Endothelial cell of umbilical vein (primary cell): ENCODE results near the gene ALKBH5. TPM values are rescaled to one million over a fixed set of nuclear protein-coding genes. Genes with fewer than 3 reads are reported as not detected.

ENCODE experiments used
- BruUV-seq: library from RNA; stranded (reverse); fragments of 400-500 nt; replicated peaks from 2 replicates; lab custom pipeline; 2021; lab: Mats Ljungman, UMichigan
- CTCF ChIA-PET: fragments of 300-600, 350-600 bp; sonication (Branson Sonifier 250); formaldehyde crosslinking; loops from one replicate; lab custom pipeline; 2021; ENCODE audit warnings: antibody characterized with exemption, inconsistent platforms; lab: Charles Lee
- POLR2A ChIA-PET: fragments of 300-600, 350-600 bp; sonication (Branson Sonifier 250); formaldehyde crosslinking; loops from one replicate; lab custom pipeline; 2021; ENCODE audit warnings: antibody characterized with exemption, inconsistent platforms; lab: Charles Lee
- DNase-seq: peaks from one replicate; pipeline ENCODE4 v3.0.0-alpha.2; 2011; ENCODE audit warnings: low read depth, low spot score
- FAIRE-seq: peaks from 2 replicates; lab custom pipeline; 2011; peaks lifted over from hg19 to GRCh38; lab: Jason Lieb, UNC
- H2AFZ ChIP-seq: 2 replicates; pipeline ENCODE4 v1.6.0; 2012; ENCODE audit warnings: low read depth, low read length, control low read depth, inconsistent platforms
- H3K27ac ChIP-seq: 2 replicates; pipeline ENCODE4 v1.5.1; 2011; ENCODE audit warnings: low read depth, mild to moderate bottlenecking, control low read depth, low read length, moderate library complexity; ENCODE audit not compliant: insufficient read depth
- H3K27me3 ChIP-seq, 2 experiments: 2 replicates each; pipeline versions ENCODE4 v1.6.0 to v1.6.1; 2011; ENCODE audit warnings: low read length in 2 of 2, mixed read lengths in 1 of 2; ENCODE audit not compliant: control insufficient read depth in 2 of 2, insufficient read depth in 2 of 2
- H3K36me3 ChIP-seq, 2 experiments: 2 replicates in 1 of 2; 3 replicates in 1 of 2; pipeline ENCODE4 v1.5.1; 2011; ENCODE audit warnings: low read length in 2 of 2, mild to moderate bottlenecking in 1 of 2, moderate library complexity in 1 of 2; ENCODE audit not compliant: control insufficient read depth in 2 of 2, insufficient read depth in 2 of 2; ENCODE audit errors: extremely low read depth in 1 of 2
- H3K4me1 ChIP-seq: 3 replicates; pipeline ENCODE4 v1.5.1; 2011; ENCODE audit warnings: mild to moderate bottlenecking, low read length; ENCODE audit not compliant: control insufficient read depth, insufficient read depth; ENCODE audit errors: extremely low read depth
- H3K4me2 ChIP-seq: 2 replicates; pipeline ENCODE4 v1.6.1; 2011; ENCODE audit warnings: low read length, control low read depth, mixed read lengths; ENCODE audit not compliant: insufficient read depth
- H3K4me3 ChIP-seq, 3 experiments: fragments of 200-600 bp in 1 of 3; sonication (generic), shearing (Covaris generic) in 1 of 3; replicated peaks in 1 of 3; 2 replicates each; pipeline ENCODE4 v1.5.1; 2011 to 2016; ENCODE audit warnings: control low read depth in 3 of 3, low read length in 3 of 3, mild to moderate bottlenecking in 2 of 3, inconsistent platforms in 1 of 3, low read depth in 1 of 3, moderate library complexity in 1 of 3; ENCODE audit not compliant: insufficient read depth in 1 of 3
- H3K79me2 ChIP-seq: 2 replicates; pipeline ENCODE4 v1.6.0; 2012; ENCODE audit warnings: low read length, inconsistent platforms; ENCODE audit not compliant: control insufficient read depth, insufficient read depth
- H3K9ac ChIP-seq: replicated peaks from 2 replicates; pipeline ENCODE3; 2011; ENCODE audit warnings: low read length, control low read depth; ENCODE audit not compliant: insufficient read depth; ENCODE audit errors: extremely low read depth
- H3K9me1 ChIP-seq: replicated peaks from 3 replicates; pipeline ENCODE4 v1.6.0; 2011; ENCODE audit warnings: mild to moderate bottlenecking, low read length; ENCODE audit not compliant: control insufficient read depth, insufficient read depth; ENCODE audit errors: extremely low read depth
- H3K9me3 ChIP-seq: replicated peaks from 2 replicates; pipeline ENCODE4 v1.5.1; 2012; ENCODE audit warnings: low read length, inconsistent platforms; ENCODE audit not compliant: control insufficient read depth, insufficient read depth
- H4K20me1 ChIP-seq: replicated peaks from 2 replicates; pipeline ENCODE3; 2011; ENCODE audit warnings: mild to moderate bottlenecking, low read length; ENCODE audit not compliant: control insufficient read depth, insufficient read depth; ENCODE audit errors: extremely low read depth
- EZH2 ChIP-seq: IDR thresholded peaks from 2 replicates; pipeline ENCODE4 v1.6.1; 2012; ENCODE audit warnings: borderline replicate concordance, low read depth, mild to moderate bottlenecking, moderate library complexity, low read length, inconsistent platforms; ENCODE audit not compliant: severe bottlenecking
- FOS ChIP-seq: IDR thresholded peaks from 2 replicates; pipeline ENCODE4 v1.6.1; 2011; ENCODE audit warnings: mild to moderate bottlenecking, low read length, moderate library complexity, borderline replicate concordance; ENCODE audit not compliant: insufficient read depth
- GATA2 ChIP-seq: IDR thresholded peaks from 2 replicates; pipeline ENCODE4 v1.7.0; 2011; ENCODE audit warnings: low read depth, mild to moderate bottlenecking, moderate library complexity, mixed read lengths, low read length; ENCODE audit not compliant: insufficient read length, insufficient read depth
- JUN ChIP-seq: IDR thresholded peaks from 2 replicates; pipeline ENCODE4 v1.6.1; 2011; ENCODE audit warnings: borderline replicate concordance, low read depth; ENCODE audit not compliant: insufficient read length, insufficient read depth
- MYC ChIP-seq: IDR thresholded peaks from one replicate; pipeline ENCODE4 v1.6.1; 2011; ENCODE audit warnings: mild to moderate bottlenecking, low read depth, low read length
- POLR2A ChIP-seq: IDR thresholded peaks from 2 replicates; pipeline ENCODE4 v1.6.1; 2012; ENCODE audit warnings: low read depth, mild to moderate bottlenecking, control low read depth, low read length
- POLR2AphosphoS5 ChIP-seq: IDR thresholded peaks from 2 replicates; pipeline ENCODE4 v1.6.1; 2012; ENCODE audit warnings: low read depth, mild to moderate bottlenecking, control low read depth, low read length, moderate library complexity; ENCODE audit not compliant: insufficient read depth
- dilution Hi-C: fragments of 300-500 bp; cut with MboI; formaldehyde crosslinking; loops from one replicate; pipeline ENCODE4 v1.15.0; 2019; ENCODE audit warnings: low sequenced_read_pairs; ENCODE audit not compliant: extremely low pct_ligation_motif_present
- intact Hi-C: fragments of 100-400 bp; cut with micrococcal nuclease; formaldehyde crosslinking; loops from one replicate; pipeline ENCODE4 v1.10.0; 2022
- polyA plus RNA-seq, 4 experiments: library from polyadenylated mRNA; depleted of rRNA in 3 of 4; stranded (reverse) in 3 of 4; unstranded in 1 of 4; fragments of >200 nt; gene quantifications; 2 replicates each; pipeline versions ENCODE4 v1.2.1 to v1.2.3, GENCODE V29; 2011 to 2012; ENCODE audit warnings: missing spikeins in 1 of 4
- total RNA-seq: library from RNA; stranded (reverse); gene quantifications from 2 replicates; pipeline ENCODE4 v1.2.3, GENCODE V29; 2021
- TF ChIP-seq, protein P1 (sequence below): IDR thresholded peaks from 2 replicates; pipeline ENCODE4 v1.6.1; 2011; ENCODE audit not compliant: insufficient read depth, insufficient read length
- TF ChIP-seq, protein P2 (sequence below), 2 donors: IDR thresholded peaks; 1 replicate in 1 of 2; 2 replicates in 1 of 2; pipeline ENCODE4 v1.5.1; 2011; ENCODE audit warnings: low read length in 2 of 2, mild to moderate bottlenecking in 2 of 2, moderate library complexity in 2 of 2, control low read depth in 1 of 2, inconsistent platforms in 1 of 2, low read depth in 1 of 2; ENCODE audit not compliant: insufficient read depth in 1 of 2; ENCODE audit errors: extremely low read depth in 1 of 2

The ALKBH5 gene
- total and polyA plus RNA-seq, 2 donors (not counting 3 experiments of a cell fraction or from before 2014, with no cell fraction given): 55.3 to 71.0 TPM

GRCh38 chr17:18257268-18257981, 73.8 kb downstream of the ALKBH5 start:
- H3K27me3 ChIP-seq: no peaks in the 10 kb centered on the region
- H4K20me1 ChIP-seq: no peaks in the 10 kb centered on the region
- H3K4me3 ChIP-seq: peak overlapping the region; percentile 66 to 84 (median 82)
- H3K9me3 ChIP-seq: no peaks in the 10 kb centered on the region
- intact Hi-C loops: no loop called here
- DNase-seq: no peak
- H3K4me1 ChIP-seq: peaks cover 14% of the 10 kb centered on the region
- H3K27ac ChIP-seq: peak overlapping the region; percentile 85
- H3K79me2 ChIP-seq: peaks cover 23% of the 10 kb centered on the region
- H3K9me1 ChIP-seq: no peaks in the 10 kb centered on the region
- peak overlapping the region; percentile 79 for H2AFZ ChIP-seq
- dilution Hi-C loops: no loop called here
- peaks cover 4 to 38% of the 10 kb centered on the region in 2 experiments for H3K36me3 ChIP-seq
- ChIA-PET POLR2A (no interaction called here), CTCF (interaction anchor here (2.5 kb wide), 1 partner anchor 9 kb away, joined by 12 read pairs; no protein-coding TSS in a partner anchor)
- H3K9ac ChIP-seq: peak overlapping the region; percentile 82
- no peak for FAIRE-seq
- peak overlapping the region; percentile 26 for H3K4me2 ChIP-seq
- TF ChIP-seq POLR2A (no peak), FOS (no peak), EZH2 (no peak), MYC (no peak), GATA2 (no peak), POLR2AphosphoS5 (no peak), JUN (no peak)
- TF ChIP-seq, protein P1, sequence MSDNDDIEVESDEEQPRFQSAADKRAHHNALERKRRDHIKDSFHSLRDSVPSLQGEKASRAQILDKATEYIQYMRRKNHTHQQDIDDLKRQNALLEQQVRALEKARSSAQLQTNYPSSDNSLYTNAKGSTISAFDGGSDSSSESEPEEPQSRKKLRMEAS: no peak
- TF ChIP-seq, protein P2, sequence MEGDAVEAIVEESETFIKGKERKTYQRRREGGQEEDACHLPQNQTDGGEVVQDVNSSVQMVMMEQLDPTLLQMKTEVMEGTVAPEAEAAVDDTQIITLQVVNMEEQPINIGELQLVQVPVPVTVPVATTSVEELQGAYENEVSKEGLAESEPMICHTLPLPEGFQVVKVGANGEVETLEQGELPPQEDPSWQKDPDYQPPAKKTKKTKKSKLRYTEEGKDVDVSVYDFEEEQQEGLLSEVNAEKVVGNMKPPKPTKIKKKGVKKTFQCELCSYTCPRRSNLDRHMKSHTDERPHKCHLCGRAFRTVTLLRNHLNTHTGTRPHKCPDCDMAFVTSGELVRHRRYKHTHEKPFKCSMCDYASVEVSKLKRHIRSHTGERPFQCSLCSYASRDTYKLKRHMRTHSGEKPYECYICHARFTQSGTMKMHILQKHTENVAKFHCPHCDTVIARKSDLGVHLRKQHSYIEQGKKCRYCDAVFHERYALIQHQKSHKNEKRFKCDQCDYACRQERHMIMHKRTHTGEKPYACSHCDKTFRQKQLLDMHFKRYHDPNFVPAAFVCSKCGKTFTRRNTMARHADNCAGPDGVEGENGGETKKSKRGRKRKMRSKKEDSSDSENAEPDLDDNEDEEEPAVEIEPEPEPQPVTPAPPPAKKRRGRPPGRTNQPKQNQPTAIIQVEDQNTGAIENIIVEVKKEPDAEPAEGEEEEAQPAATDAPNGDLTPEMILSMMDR (IDR thresholded peaks at IDR 0.05; ENCODE audit: extremely low read depth in 1 of 2, insufficient read depth in 1 of 2, low read depth in 1 of 2, low read length in 2 of 2): no peak
- TSS peak; percentile 9 for BruUV-seq
